ENCODE data around the gene LMX1A. TPM values are rescaled to one million over a fixed set of nuclear protein-coding genes. Genes with fewer than 3 reads are reported as not detected.
A peak's percentile ranks its signal among the peaks of the same experiment; 100 is the strongest.

Gene LMX1A
- total RNA-seq, 1 donor from 2014 or later: not detected

GRCh38 chr1:165226326-165226725, 130.2 kb downstream of the LMX1A start:
- Mint-ChIP-seq H3K4me1 (peaks cover 5% of the 10 kb centered on the region), H3K27me3 (ENCODE audit: low read depth) (peaks cover 49% of the 10 kb centered on the region), H3K36me3 (ENCODE audit: low read depth) (no peaks in the 10 kb centered on the region)

GRCh38 chr1:165225650-165226049, 130.9 kb downstream of the LMX1A start:
- Mint-ChIP-seq H3K27me3 (ENCODE audit: low read depth) (peaks cover 49% of the 10 kb centered on the region), H3K9me3 (no peaks in the 10 kb centered on the region), H3K4me3 (no peak overlapping the region), H3K27ac (ENCODE audit: unreplicated experiment) (no peak overlapping the region), H3K36me3 (ENCODE audit: low read depth) (no peaks in the 10 kb centered on the region), H3K4me1 (peaks cover 10% of the 10 kb centered on the region)
- no peak for TF ChIP-seq CTCF (conservative IDR thresholded peaks at IDR 0.05)
- DNase-seq (ENCODE audit: low read depth, low spot score): no peak

More at GRCh38 chr1:165226326-165226725, 130.2 kb downstream of the LMX1A start:
- TF ChIP-seq CTCF (conservative IDR thresholded peaks at IDR 0.05): no peak
- no peak for DNase-seq (ENCODE audit: low read depth, low spot score)
- H3K4me3 Mint-ChIP-seq: no peak overlapping the region
- no peaks in the 10 kb centered on the region for H3K9me3 Mint-ChIP-seq
- no peak overlapping the region for H3K27ac Mint-ChIP-seq (ENCODE audit: unreplicated experiment)

DNA sequence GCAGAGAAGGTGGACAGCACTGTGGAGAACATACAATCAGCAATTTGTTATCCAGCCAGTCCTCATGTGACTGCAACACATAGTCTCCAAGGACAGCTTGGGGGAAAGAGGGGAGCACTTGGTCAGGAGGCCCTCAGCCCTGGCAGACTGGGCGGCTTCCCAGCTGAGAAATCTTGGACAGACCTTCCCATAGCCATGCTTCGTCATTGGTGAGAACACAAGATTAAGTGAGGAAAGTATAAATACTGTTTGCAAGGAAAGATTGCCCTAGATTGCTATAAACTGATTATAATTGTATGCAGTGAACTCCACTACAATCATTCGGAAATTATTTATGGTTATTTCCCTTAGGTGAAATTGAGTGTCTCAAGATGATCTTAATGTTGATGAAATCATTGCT, 131.5 kb downstream of the LMX1A start:
- H3K27me3 Mint-ChIP-seq (ENCODE audit: low read depth): peaks cover 52% of the 10 kb centered on the region
- DNase-seq (ENCODE audit: low read depth, low spot score): no peak
- H3K4me1 Mint-ChIP-seq: peaks cover 10% of the 10 kb centered on the region
- TF ChIP-seq CTCF (conservative IDR thresholded peaks at IDR 0.05): no peak
- no peak overlapping the region for H3K27ac Mint-ChIP-seq (ENCODE audit: unreplicated experiment)
- no peaks in the 10 kb centered on the region for H3K9me3 Mint-ChIP-seq
- H3K4me3 Mint-ChIP-seq: no peak overlapping the region
- no peaks in the 10 kb centered on the region for H3K36me3 Mint-ChIP-seq (ENCODE audit: low read depth)

GRCh38 chr1:165224504-165224903, 132.0 kb downstream of the LMX1A start:
- H3K4me3 Mint-ChIP-seq: no peak overlapping the region
- no peak for DNase-seq (ENCODE audit: low read depth, low spot score)
- H3K4me1 Mint-ChIP-seq: peaks cover 10% of the 10 kb centered on the region
- H3K27ac Mint-ChIP-seq (ENCODE audit: unreplicated experiment): no peak overlapping the region
- H3K9me3 Mint-ChIP-seq: no peaks in the 10 kb centered on the region
- H3K36me3 Mint-ChIP-seq (ENCODE audit: low read depth): no peaks in the 10 kb centered on the region
- peaks cover 47% of the 10 kb centered on the region for H3K27me3 Mint-ChIP-seq (ENCODE audit: low read depth)
- TF ChIP-seq CTCF (conservative IDR thresholded peaks at IDR 0.05): no peak

- Mint-ChIP-seq H3K36me3 (ENCODE audit: low read depth) (no peaks in the 10 kb centered on the region), H3K4me1 (peaks cover 20% of the 10 kb centered on the region), H3K9me3 (no peaks in the 10 kb centered on the region), H3K27ac (ENCODE audit: unreplicated experiment) (no peak overlapping the region), H3K4me3 (no peak overlapping the region), H3K27me3 (ENCODE audit: low read depth) (peaks cover 28% of the 10 kb centered on the region)
- DNase-seq (ENCODE audit: low read depth, low spot score): no peak
- TF ChIP-seq CTCF (conservative IDR thresholded peaks at IDR 0.05): no peak
Measured at GRCh38 chr1:165222580-165222979, 133.9 kb downstream of the LMX1A start.

DNA sequence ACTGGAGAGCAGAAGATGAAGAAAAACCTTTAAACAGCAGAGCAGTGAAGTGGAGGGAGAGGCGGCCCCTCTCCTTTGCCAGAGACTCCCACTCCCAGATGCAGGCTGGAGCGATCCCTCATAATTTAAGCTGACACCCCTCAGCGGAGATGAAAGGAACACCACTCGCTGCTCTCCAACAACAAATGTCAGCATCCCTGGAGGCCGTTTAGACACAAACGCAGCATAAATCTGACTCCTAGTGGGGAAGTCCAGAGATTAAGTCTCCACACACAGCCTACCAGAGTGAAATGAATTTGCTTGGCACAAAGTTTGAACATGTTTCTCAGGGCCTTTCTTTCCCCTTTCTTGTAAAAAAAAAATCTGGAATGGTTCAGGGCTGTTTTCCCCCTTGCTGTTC, 137.8 kb downstream of the LMX1A start:
- peak overlapping the region; percentile 60 for H3K27ac Mint-ChIP-seq (ENCODE audit: unreplicated experiment)
- H3K4me1 Mint-ChIP-seq: peaks cover 26% of the 10 kb centered on the region
- H3K9me3 Mint-ChIP-seq: no peaks in the 10 kb centered on the region
- no peak overlapping the region for H3K4me3 Mint-ChIP-seq
- no peak for TF ChIP-seq CTCF (conservative IDR thresholded peaks at IDR 0.05)
- DNase-seq (ENCODE audit: low read depth, low spot score): no peak
- H3K36me3 Mint-ChIP-seq (ENCODE audit: low read depth): no peaks in the 10 kb centered on the region
- peaks cover 7% of the 10 kb centered on the region for H3K27me3 Mint-ChIP-seq (ENCODE audit: low read depth)
